H1 (cell line): ENCODE data around the gene MGAT5B. TPM values are rescaled to one million over a fixed set of nuclear protein-coding genes. Genes with fewer than 3 reads are reported as not detected.

ENCODE experiments used
- CTCF ChIA-PET: fragments of 300-600 bp; sonication (Branson Sonifier 250); formaldehyde crosslinking; loops from one replicate; lab custom pipeline; 2021; ENCODE audit not compliant: partially characterized antibody; lab: Charles Lee
- POLR2A ChIA-PET: fragments of 300-600 bp; sonication (Branson Sonifier 250); formaldehyde crosslinking; loops from one replicate; lab custom pipeline; 2021; ENCODE audit warnings: inconsistent platforms; ENCODE audit not compliant: partially characterized antibody; lab: Charles Lee
- DNase-seq, 2 experiments: peaks; one replicate each; pipeline versions ENCODE4 v3.0.0 to v3.0.0-alpha.2; 2010 to 2022; ENCODE audit warnings: low spot score in 2 of 2, low read depth in 1 of 2, mixed read lengths in 1 of 2
- FAIRE-seq: peaks from 2 replicates; lab custom pipeline; 2011; peaks lifted over from hg19 to GRCh38; lab: Jason Lieb, UNC
- H2AFZ ChIP-seq: 2 replicates; pipeline ENCODE4 v1.8.1; 2012; ENCODE audit warnings: low read length, inconsistent platforms
- H2AK5ac ChIP-seq: 2 replicates; pipeline ENCODE4 v1.6.1; 2013; ENCODE audit warnings: low read depth, low read length
- H2BK120ac ChIP-seq: replicated peaks from 2 replicates; pipeline ENCODE3; 2013; ENCODE audit warnings: low read depth, low read length, inconsistent platforms
- H2BK12ac ChIP-seq: 2 replicates; pipeline ENCODE4 v1.6.1; 2013; ENCODE audit warnings: low read depth, low read length
- H2BK15ac ChIP-seq: 2 replicates; pipeline ENCODE4 v1.6.1; 2013; ENCODE audit warnings: low read length
- H2BK20ac ChIP-seq: 2 replicates; pipeline ENCODE4 v1.6.1; 2013; ENCODE audit warnings: low read length
- H2BK5ac ChIP-seq: 2 replicates; pipeline ENCODE4 v1.6.1; 2013; ENCODE audit warnings: low read depth, low read length
- H3K14ac ChIP-seq: 2 replicates; pipeline ENCODE4 v1.6.1; 2013; ENCODE audit warnings: inconsistent platforms; ENCODE audit not compliant: insufficient read length
- H3K18ac ChIP-seq: 2 replicates; pipeline ENCODE4 v1.6.1; 2013; ENCODE audit warnings: low read length; ENCODE audit errors: extremely low read depth
- H3K23ac ChIP-seq: 2 replicates; pipeline ENCODE4 v1.6.1; 2013; ENCODE audit warnings: inconsistent platforms; ENCODE audit not compliant: insufficient read length
- H3K23me2 ChIP-seq: 2 replicates; pipeline ENCODE4 v1.6.1; 2013; ENCODE audit warnings: low read depth, low read length
- H3K27ac ChIP-seq: 2 replicates; pipeline ENCODE4 v1.6.1; 2011; ENCODE audit warnings: low read depth, low read length, inconsistent platforms
- H3K27me3 ChIP-seq, 4 experiments: replicated peaks in 1 of 4; 1 replicate in 1 of 4; 2 replicates in 3 of 4; pipeline versions ENCODE4 v1.6.1 to v1.8.1; 2011 to 2013; ENCODE audit warnings: low read length in 3 of 4, mild to moderate bottlenecking in 3 of 4, inconsistent platforms in 2 of 4, mixed read lengths in 2 of 4, moderate library complexity in 1 of 4; ENCODE audit not compliant: control insufficient read depth in 3 of 4, insufficient read depth in 3 of 4; ENCODE audit errors: extremely low read depth in 1 of 4
- H3K36me3 ChIP-seq, 4 experiments: 2 replicates each; pipeline versions ENCODE4 v1.6.1 to v1.8.1; 2011 to 2013; ENCODE audit warnings: mild to moderate bottlenecking in 4 of 4, low read length in 3 of 4, moderate library complexity in 2 of 4, control low read depth in 1 of 4, inconsistent platforms in 1 of 4; ENCODE audit not compliant: insufficient read depth in 4 of 4, control insufficient read depth in 2 of 4
- H3K4ac ChIP-seq: replicated peaks from 2 replicates; pipeline ENCODE3; 2013; ENCODE audit warnings: low read length, low read depth, mixed read lengths, inconsistent platforms; ENCODE audit not compliant: insufficient read length
- H3K4me1 ChIP-seq, 4 experiments: replicated peaks in 1 of 4; 1 replicate in 1 of 4; 2 replicates in 3 of 4; pipeline versions ENCODE4 v1.6.1 to v1.8.1; 2011 to 2013; ENCODE audit warnings: low read length in 3 of 4, inconsistent platforms in 2 of 4, mixed read lengths in 1 of 4; ENCODE audit not compliant: insufficient read depth in 4 of 4, control insufficient read depth in 3 of 4
- H3K4me2 ChIP-seq, 2 experiments: 2 replicates each; pipeline versions ENCODE4 v1.6.1 to v1.8.1; 2011 to 2013; ENCODE audit warnings: low read depth in 2 of 2, low read length in 2 of 2, control low read depth in 1 of 2, inconsistent platforms in 1 of 2, mild to moderate bottlenecking in 1 of 2; ENCODE audit not compliant: insufficient read depth in 1 of 2
- H3K4me3 ChIP-seq, 4 experiments: fragments of 200-600, 300-600 bp in 1 of 4; sonication (generic), shearing (Covaris generic), sonication (Bioruptor Twin) in 1 of 4; 2 replicates each; pipeline versions ENCODE4 v1.5.1 to v1.8.1; 2011 to 2016; ENCODE audit warnings: low read length in 4 of 4, low read depth in 3 of 4, control low read depth in 2 of 4, inconsistent platforms in 2 of 4, mild to moderate bottlenecking in 2 of 4, mixed read lengths in 1 of 4, moderate library complexity in 1 of 4; ENCODE audit not compliant: insufficient read depth in 2 of 4; ENCODE audit errors: extremely low read depth in 1 of 4
- H3K56ac ChIP-seq: replicated peaks from 2 replicates; pipeline ENCODE3; 2013; ENCODE audit warnings: low read depth, mild to moderate bottlenecking, mixed read lengths, low read length, inconsistent platforms; ENCODE audit not compliant: insufficient read length
- H3K79me1 ChIP-seq: 2 replicates; pipeline ENCODE4 v1.6.1; 2013; ENCODE audit warnings: low read depth, low read length, control low read depth
- H3K79me2 ChIP-seq, 2 experiments: 2 replicates each; pipeline versions ENCODE4 v1.6.1 to v1.8.1; 2012 to 2013; ENCODE audit warnings: low read length in 2 of 2, mild to moderate bottlenecking in 2 of 2, inconsistent platforms in 1 of 2; ENCODE audit not compliant: insufficient read depth in 2 of 2, control insufficient read depth in 1 of 2
- H3K9ac ChIP-seq, 4 experiments: replicated peaks in 1 of 4; 1 replicate in 1 of 4; 2 replicates in 3 of 4; pipeline versions ENCODE4 v1.6.1 to v1.8.1; 2011 to 2013; ENCODE audit warnings: low read depth in 3 of 4, low read length in 3 of 4, control low read depth in 2 of 4, mild to moderate bottlenecking in 2 of 4, moderate library complexity in 2 of 4, inconsistent platforms in 1 of 4; ENCODE audit errors: extremely low read depth in 1 of 4
- H3K9me3 ChIP-seq, 2 experiments: 2 replicates each; pipeline versions ENCODE4 v1.6.1 to v1.8.1; 2012 to 2013; ENCODE audit warnings: mild to moderate bottlenecking in 2 of 2, moderate library complexity in 2 of 2, control low read depth in 1 of 2, inconsistent platforms in 1 of 2, low read depth in 1 of 2, low read length in 1 of 2, mixed read lengths in 1 of 2; ENCODE audit not compliant: insufficient read depth in 2 of 2
- H4K20me1 ChIP-seq, 2 experiments: replicated peaks in 1 of 2; 2 replicates each; pipeline versions ENCODE3 to v1.8.1; 2011 to 2013; ENCODE audit warnings: inconsistent platforms in 2 of 2, low read length in 2 of 2, mild to moderate bottlenecking in 1 of 2; ENCODE audit not compliant: insufficient read depth in 2 of 2, control insufficient read depth in 1 of 2
- H4K5ac ChIP-seq: 2 replicates; pipeline ENCODE4 v1.6.1; 2013; ENCODE audit warnings: low read length, low read depth, mixed read lengths, inconsistent platforms; ENCODE audit not compliant: insufficient read length
- H4K8ac ChIP-seq: 2 replicates; pipeline ENCODE4 v1.8.0; 2013; ENCODE audit warnings: mild to moderate bottlenecking, moderate library complexity, low read length, inconsistent platforms; ENCODE audit not compliant: insufficient read depth; ENCODE audit errors: extremely low read depth
- H4K91ac ChIP-seq: replicated peaks from 2 replicates; pipeline ENCODE3; 2013; ENCODE audit warnings: low read length, mixed read lengths, inconsistent platforms; ENCODE audit not compliant: insufficient read length
- BACH1 ChIP-seq: IDR thresholded peaks from 2 replicates; pipeline ENCODE4 v1.6.1; 2012; ENCODE audit warnings: low read length, improper control_type of control experiment
- BRCA1 ChIP-seq: IDR thresholded peaks from 2 replicates; pipeline ENCODE4 v1.6.1; 2012; ENCODE audit warnings: low read depth, low read length, improper control_type of control experiment
- CHD1 ChIP-seq: IDR thresholded peaks from 2 replicates; pipeline ENCODE4 v1.6.1; 2012; ENCODE audit warnings: low read depth, low read length, improper control_type of control experiment
- EGR1 ChIP-seq: IDR thresholded peaks from 2 replicates; pipeline ENCODE4 v1.6.1; 2011; ENCODE audit warnings: low read depth, low read length, borderline replicate concordance
- JUND ChIP-seq: IDR thresholded peaks from 2 replicates; pipeline ENCODE4 v1.6.1; 2011; ENCODE audit warnings: mild to moderate bottlenecking, improper control_type of control experiment, low read length
- NANOG ChIP-seq: IDR thresholded peaks from 2 replicates; pipeline ENCODE4 v1.6.1; 2011; ENCODE audit warnings: low read length, low read depth, mild to moderate bottlenecking, inconsistent platforms; ENCODE audit not compliant: insufficient read depth, poor library complexity, severe bottlenecking
- POLR2A ChIP-seq, 2 experiments: IDR thresholded peaks; 1 replicate in 1 of 2; 2 replicates in 1 of 2; pipeline ENCODE4 v1.6.1; 2011; ENCODE audit warnings: low read depth in 2 of 2, low read length in 2 of 2, mild to moderate bottlenecking in 2 of 2; ENCODE audit errors: control extremely low read depth in 1 of 2
- RBBP5 ChIP-seq: IDR thresholded peaks from 2 replicates; pipeline ENCODE4 v1.7.1; 2012; ENCODE audit warnings: low read depth, mild to moderate bottlenecking, inconsistent platforms, low read length, moderate library complexity, borderline replicate concordance
- ZNF274 ChIP-seq: IDR thresholded peaks from 2 replicates; pipeline ENCODE4 v1.7.0; 2012; ENCODE audit warnings: low read length, borderline replicate concordance; ENCODE audit errors: extremely low read depth
- WGBS, 2 experiments: shearing (Covaris generic) in 1 of 2; methylation state at CpG; one replicate each; pipeline versions ENCODE4 v1.1.6 to v1.1.7; 2013 to 2015; ENCODE audit warnings: low lambda C conversion rate in 2 of 2, mixed read lengths in 2 of 2, inconsistent platforms in 1 of 2, low coverage in 1 of 2, missing lambda C conversion rate in 1 of 2; ENCODE audit not compliant: insufficient replicate concordance in 2 of 2, insufficient coverage in 1 of 2, insufficient read length in 1 of 2; ENCODE audit errors: extremely low coverage in 1 of 2, missing lambda C conversion rate in 1 of 2; 5-methylcytosine and 5-hydroxymethylcytosine counted together
- polyA plus RNA-seq, 7 experiments: library from polyadenylated mRNA; depleted of rRNA in 3 of 7; stranded (reverse) in 5 of 7; unstranded in 2 of 7; fragments of >200 nt in 5 of 7; fragments of 200-250 nt in 2 of 7; gene quantifications; 1 replicate in 5 of 7; 2 replicates in 1 of 7; 4 replicates in 1 of 7; pipeline versions ENCODE4 v1.2.1 to v1.2.3, GENCODE V29; 2011 to 2013; ENCODE audit warnings: missing spikeins in 2 of 7, mixed read lengths in 2 of 7
- total RNA-seq: library from RNA; stranded (reverse); fragmentation: NEBNext Ultra II Directional; extraction: Animal tissue kit (Norgen Biotek cat#: 25700); gene quantifications from 2 replicates; pipeline ENCODE4 v1.2.1, GENCODE V29; 2021

Gene MGAT5B
- total and polyA plus RNA-seq, 2 of the 8 experiments (the other 6 are each of a cell fraction or from before 2014, with no cell fraction given) = 7.9 to 8.2 TPM

DNA sequence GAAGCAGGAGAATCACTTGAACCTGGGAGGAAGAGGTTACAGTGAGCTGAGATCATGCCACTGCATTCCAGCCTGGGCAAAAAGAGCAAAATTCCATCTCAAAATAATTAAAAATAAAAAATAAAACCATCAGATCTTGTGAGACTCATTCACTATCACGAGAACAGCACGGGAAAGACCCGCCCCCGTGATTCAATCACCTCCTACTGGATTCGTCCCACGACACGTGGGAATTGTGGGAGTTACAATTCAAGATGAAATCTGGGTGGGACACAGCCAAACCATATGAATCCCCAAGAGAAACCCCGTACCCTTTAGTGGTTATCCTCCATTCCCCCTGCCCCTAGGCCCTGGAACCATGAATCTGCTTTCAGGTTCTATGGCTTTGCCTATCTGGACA, 15.4 kb upstream of the MGAT5B start:
- H3K79me1 ChIP-seq = no peaks in the 10 kb centered on the region
- H3K4me1 ChIP-seq = peaks cover 0 to 6% (median 0%) of the 10 kb centered on the region in 4 experiments; a peak in 1 of 7 replicates
- H3K56ac ChIP-seq = no peak overlapping the region
- H3K79me2 ChIP-seq = no peaks in the 10 kb centered on the region
- WGBS, 2 experiments = 84% methylated on average over 8 of the region's 8 CpGs; no CpG with 5 or more reads in 1 of the 2 experiments
- H2BK20ac ChIP-seq = no peak overlapping the region
- H3K36me3 ChIP-seq = no peaks in the 10 kb centered on the region
- H3K4ac ChIP-seq = no peak overlapping the region
- no peak overlapping the region for H3K14ac ChIP-seq
- H4K8ac ChIP-seq = no peak overlapping the region
- no peaks in the 10 kb centered on the region for H3K23me2 ChIP-seq
- CTCF ChIA-PET = interaction anchor here (1.8 kb wide), 1 partner anchor 9 kb away, joined by 5 read pairs; no protein-coding TSS in a partner anchor
- no peak for TF ChIP-seq JUND
- no peak for TF ChIP-seq NANOG
- TF ChIP-seq POLR2A (IDR thresholded peaks at IDR 0.05; ENCODE audit: control extremely low read depth in 1 of 2, low read depth in 2 of 2, low read length in 2 of 2) = no peak
- TF ChIP-seq ZNF274 = no peak
- no peak for TF ChIP-seq CHD1
- TF ChIP-seq BACH1 = no peak
- TF ChIP-seq BRCA1 = no peak
- no peak for TF ChIP-seq RBBP5
- TF ChIP-seq EGR1 = no peak
- no peak overlapping the region for H3K27ac ChIP-seq
- H2AK5ac ChIP-seq = no peak overlapping the region
- H2BK15ac ChIP-seq = no peak overlapping the region
- no peak for DNase-seq
- no peak overlapping the region for H2BK12ac ChIP-seq
- no peaks in the 10 kb centered on the region for H3K27me3 ChIP-seq
- no peak overlapping the region for H2AFZ ChIP-seq
- H4K5ac ChIP-seq = no peak overlapping the region
- POLR2A ChIA-PET = no interaction called here
- FAIRE-seq = no peak
- H3K4me3 ChIP-seq = no peak overlapping the region
- no peak overlapping the region for H2BK5ac ChIP-seq
- no peak overlapping the region for H2BK120ac ChIP-seq
- no peak overlapping the region for H3K9ac ChIP-seq
- no peak overlapping the region for H4K91ac ChIP-seq
- no peaks in the 10 kb centered on the region for H4K20me1 ChIP-seq
- H3K23ac ChIP-seq = no peak overlapping the region
- H3K4me2 ChIP-seq = no peak overlapping the region
- H3K18ac ChIP-seq = no peak overlapping the region
- H3K9me3 ChIP-seq = no peaks in the 10 kb centered on the region
